ENCODE data around the gene RNF224. TPM values are rescaled to one million over a fixed set of nuclear protein-coding genes. Genes with fewer than 3 reads are reported as not detected.
"Not testable (repeated sequence)": the region's sequence is repeated elsewhere in the genome, so short reads cannot be mapped to it uniquely, and the experiment has no call there.

The RNF224 gene
- total and polyA plus RNA-seq, 4 experiments from 2014 or later = not detected

DNA sequence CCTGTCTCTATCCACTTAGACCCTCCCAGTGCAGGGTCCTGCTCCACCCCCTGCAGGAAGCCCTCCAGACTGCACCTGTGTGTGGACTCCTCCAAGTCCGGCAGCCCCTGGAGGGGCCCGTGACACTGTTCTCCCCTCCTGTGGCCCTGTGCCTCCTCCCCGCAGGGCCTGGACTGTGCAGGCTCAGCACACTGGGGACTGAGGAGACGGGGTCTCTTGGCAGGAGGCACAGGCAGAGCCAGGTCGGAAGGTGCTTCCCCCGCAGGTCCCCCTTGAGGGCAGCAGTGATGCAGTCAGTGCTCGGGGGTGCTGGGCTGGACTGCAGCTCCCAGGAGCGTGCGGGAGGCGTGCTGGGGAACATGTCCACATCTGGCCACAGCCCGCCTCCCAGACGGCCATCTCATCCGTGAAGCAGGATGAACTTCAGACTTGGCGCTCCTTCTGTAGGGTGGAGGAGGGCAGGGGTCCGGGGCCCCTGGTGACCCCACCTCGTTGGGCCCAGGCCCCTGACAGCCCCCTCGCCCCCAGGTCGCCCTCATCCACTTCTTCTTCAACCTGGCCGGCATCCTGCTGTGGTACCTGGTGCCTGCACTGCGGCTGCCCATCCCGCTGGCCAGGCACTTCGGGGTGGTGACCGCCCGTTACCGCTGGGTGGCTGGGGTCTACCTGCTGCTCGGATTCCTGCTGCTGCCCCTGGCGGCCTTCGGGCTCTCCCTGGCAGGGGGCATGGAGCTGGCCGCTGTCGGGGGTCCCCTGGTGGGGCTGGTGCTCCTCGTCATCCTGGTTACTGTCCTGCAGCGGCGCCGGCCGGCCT, 8.3 kb downstream of the RNF224 start:
- Histone ChIP-seq H3K27me3 (ENCODE audit: insufficient read depth, low read length) (no peaks in the 10 kb centered on the region), H3K4me3 (ENCODE audit: low read length in 2 of 2) (no peak overlapping the region), H3K27ac (ENCODE audit: low read depth, low read length) (no peak overlapping the region), H3K9me3 (ENCODE audit: control insufficient read depth in 1 of 2, low read length in 2 of 2) (no peaks in the 10 kb centered on the region), H3K36me3 (ENCODE audit: insufficient read depth, low read length) (no peaks in the 10 kb centered on the region), H3K4me1 (ENCODE audit: insufficient read depth, low read length) (peaks cover 25% of the 10 kb centered on the region)
- no peak for DNase-seq
- Mint-ChIP-seq H3K36me3 (peaks cover 0 to 1% of the 10 kb centered on the region in 2 donors), H3K4me1 (peaks cover 0 to 19% (median 4%) of the 10 kb centered on the region in 4 donors), H3K9me3 (no peaks in the 10 kb centered on the region), H3K27me3 (peaks cover 0 to 7% of the 10 kb centered on the region in 2 donors), H3K4me3 (no peak overlapping the region), H3K27ac (no peak overlapping the region)
- CTCF ChIA-PET (ENCODE audit: partially characterized antibody) = interaction anchor here (0.8 to 2.7 kb wide), 14 partner anchors 12 to 458 kb away, joined by 3 to 15 read pairs (median 6); partner anchors contain the start of genes ANAPC2, RNF208 and SSNA1
- intact Hi-C loops (cut with micrococcal nuclease) = loop anchor here (1.0 kb wide), 3 partner anchors 12 to 117 kb away; no protein-coding TSS in a partner anchor
- POLR2A ChIA-PET (ENCODE audit: partially characterized antibody) = interaction anchor here (0.6 to 10.3 kb wide), 7 partner anchors 12 to 285 kb away, joined by 3 to 260 read pairs (median 7); partner anchors contain the start of genes ANAPC2, CYSRT1, MAN1B1 and NELFB

DNA sequence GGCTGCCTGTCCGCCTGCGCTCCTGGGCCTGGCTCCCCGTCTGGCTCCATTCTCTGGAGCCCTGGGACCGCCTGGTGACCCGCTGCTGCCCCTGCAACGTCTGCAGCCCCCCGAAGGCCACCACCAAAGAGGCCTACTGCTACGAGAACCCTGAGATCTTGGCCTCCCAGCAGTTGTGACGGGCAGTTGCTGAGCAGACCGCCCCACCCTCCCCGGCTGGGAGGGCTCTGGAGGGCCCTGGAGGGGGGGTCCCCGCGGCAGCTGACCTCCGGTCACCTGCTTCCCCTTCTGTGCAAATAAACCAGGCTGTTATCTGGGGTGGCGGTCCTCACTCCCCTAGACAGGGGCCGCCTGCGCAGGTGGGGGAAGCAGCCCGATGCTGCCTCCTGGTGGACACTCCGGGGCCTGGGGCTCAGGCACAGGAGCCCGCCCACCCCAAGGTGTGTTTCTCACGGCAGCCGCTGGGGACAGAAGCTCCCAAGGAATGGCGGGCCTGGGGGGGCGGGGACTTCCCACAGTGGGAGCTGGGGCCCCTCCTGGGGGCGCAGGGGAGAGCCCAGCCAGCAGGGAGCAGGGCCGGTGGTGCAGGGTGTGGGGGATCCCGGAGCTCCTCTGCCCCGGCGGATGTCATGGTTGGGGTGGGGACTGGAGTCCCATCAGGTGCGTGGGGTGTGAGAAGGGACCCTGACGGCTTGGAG, 9.1 kb downstream of the RNF224 start:
- H3K4me1 ChIP-seq (ENCODE audit: insufficient read depth, low read length) = peaks cover 25% of the 10 kb centered on the region
- H3K27ac ChIP-seq (ENCODE audit: low read depth, low read length) = no peak overlapping the region
- no peaks in the 10 kb centered on the region for H3K27me3 ChIP-seq (ENCODE audit: insufficient read depth, low read length)
- Mint-ChIP-seq H3K27ac (peak overlapping the region in 1 of 7 donors; percentile 40), H3K4me3 (no peak overlapping the region), H3K4me1 (peaks cover 0 to 19% (median 8%) of the 10 kb centered on the region in 4 donors), H3K27me3 (peaks cover 2 to 7% of the 10 kb centered on the region in 2 donors), H3K9me3 (peaks cover 0 to 5% (median 0%) of the 10 kb centered on the region in 8 donors), H3K36me3 (peaks cover 0 to 6% of the 10 kb centered on the region in 2 donors)
- H3K9me3 ChIP-seq (ENCODE audit: control insufficient read depth in 1 of 2, low read length in 2 of 2) = no peaks in the 10 kb centered on the region
- ChIA-PET CTCF (ENCODE audit: partially characterized antibody) (interaction anchor here (0.7 to 2.7 kb wide), 29 partner anchors 9 to 189 kb away, joined by 3 to 15 read pairs (median 5); partner anchors contain the start of genes ANAPC2, DPP7, MAN1B1 and NELFB), POLR2A (ENCODE audit: partially characterized antibody) (interaction anchor here (0.6 to 10.3 kb wide), 10 partner anchors 12 to 285 kb away, joined by 3 to 260 read pairs (median 5); partner anchors contain the start of genes ANAPC2, CYSRT1, DPP7 and MAN1B1)
- peak; percentile 84 to 87 (median 86) for DNase-seq
- intact Hi-C loops (cut with micrococcal nuclease) = loop anchor here (1.0 kb wide), 3 partner anchors 13 to 118 kb away; no protein-coding TSS in a partner anchor
- H3K4me3 ChIP-seq (ENCODE audit: low read length in 2 of 2) = no peak overlapping the region
- no peaks in the 10 kb centered on the region for H3K36me3 ChIP-seq (ENCODE audit: insufficient read depth, low read length)

DNA sequence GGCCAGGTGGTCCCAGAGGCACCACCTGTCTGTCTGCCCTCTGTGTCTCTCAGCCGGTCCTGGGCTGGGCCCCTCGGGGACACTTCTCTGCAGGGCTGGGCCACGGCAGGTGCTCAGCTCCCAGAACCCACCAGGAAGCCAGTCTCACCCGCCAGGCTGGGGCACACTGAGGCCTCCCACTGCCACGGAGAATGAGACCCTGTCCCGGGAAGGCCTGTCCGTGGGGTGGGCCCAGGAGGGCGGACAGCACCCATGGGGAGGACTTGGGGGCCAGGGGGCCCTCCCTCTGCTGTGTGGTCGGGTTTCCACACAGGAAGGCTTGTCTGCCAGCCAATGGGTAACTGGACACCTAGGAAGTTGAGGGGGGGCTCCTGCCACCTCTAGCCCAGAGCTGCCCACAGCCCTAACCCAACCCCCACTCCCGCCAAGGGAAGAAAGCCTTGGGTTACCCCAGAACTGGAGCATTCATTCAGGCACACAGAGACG, 9.7 kb downstream of the RNF224 start:
- Histone ChIP-seq H3K4me3 (ENCODE audit: low read length in 2 of 2) (no peak overlapping the region), H3K27me3 (ENCODE audit: insufficient read depth, low read length) (no peaks in the 10 kb centered on the region), H3K9me3 (ENCODE audit: control insufficient read depth in 1 of 2, low read length in 2 of 2) (no peaks in the 10 kb centered on the region), H3K27ac (ENCODE audit: low read depth, low read length) (no peak overlapping the region), H3K36me3 (ENCODE audit: insufficient read depth, low read length) (peaks cover under 1% of the 10 kb centered on the region), H3K4me1 (ENCODE audit: insufficient read depth, low read length) (peaks cover 28% of the 10 kb centered on the region)
- Mint-ChIP-seq H3K4me1 (peaks cover 0 to 19% (median 8%) of the 10 kb centered on the region in 4 donors), H3K27me3 (peaks cover 2 to 7% of the 10 kb centered on the region in 2 donors), H3K9me3 (peaks cover 0 to 5% (median 0%) of the 10 kb centered on the region in 8 donors), H3K4me3 (no peak overlapping the region), H3K36me3 (peaks cover 0 to 6% of the 10 kb centered on the region in 2 donors), H3K27ac (no peak overlapping the region)
- ChIA-PET CTCF (ENCODE audit: partially characterized antibody) (interaction anchor here (0.7 to 2.7 kb wide), 29 partner anchors 8 to 190 kb away, joined by 3 to 15 read pairs (median 5); partner anchors contain the start of genes ANAPC2, DPP7, MAN1B1 and NELFB), POLR2A (ENCODE audit: partially characterized antibody) (interaction anchor here (0.9 to 10.3 kb wide), 9 partner anchors 10 to 190 kb away, joined by 3 to 260 read pairs (median 5); partner anchors contain the start of genes ANAPC2, CYSRT1, DPP7 and MAN1B1)
- intact Hi-C loops (cut with micrococcal nuclease) = loop anchor here (1.0 kb wide), 3 partner anchors 14 to 119 kb away; no protein-coding TSS in a partner anchor
- no peak for DNase-seq

DNA sequence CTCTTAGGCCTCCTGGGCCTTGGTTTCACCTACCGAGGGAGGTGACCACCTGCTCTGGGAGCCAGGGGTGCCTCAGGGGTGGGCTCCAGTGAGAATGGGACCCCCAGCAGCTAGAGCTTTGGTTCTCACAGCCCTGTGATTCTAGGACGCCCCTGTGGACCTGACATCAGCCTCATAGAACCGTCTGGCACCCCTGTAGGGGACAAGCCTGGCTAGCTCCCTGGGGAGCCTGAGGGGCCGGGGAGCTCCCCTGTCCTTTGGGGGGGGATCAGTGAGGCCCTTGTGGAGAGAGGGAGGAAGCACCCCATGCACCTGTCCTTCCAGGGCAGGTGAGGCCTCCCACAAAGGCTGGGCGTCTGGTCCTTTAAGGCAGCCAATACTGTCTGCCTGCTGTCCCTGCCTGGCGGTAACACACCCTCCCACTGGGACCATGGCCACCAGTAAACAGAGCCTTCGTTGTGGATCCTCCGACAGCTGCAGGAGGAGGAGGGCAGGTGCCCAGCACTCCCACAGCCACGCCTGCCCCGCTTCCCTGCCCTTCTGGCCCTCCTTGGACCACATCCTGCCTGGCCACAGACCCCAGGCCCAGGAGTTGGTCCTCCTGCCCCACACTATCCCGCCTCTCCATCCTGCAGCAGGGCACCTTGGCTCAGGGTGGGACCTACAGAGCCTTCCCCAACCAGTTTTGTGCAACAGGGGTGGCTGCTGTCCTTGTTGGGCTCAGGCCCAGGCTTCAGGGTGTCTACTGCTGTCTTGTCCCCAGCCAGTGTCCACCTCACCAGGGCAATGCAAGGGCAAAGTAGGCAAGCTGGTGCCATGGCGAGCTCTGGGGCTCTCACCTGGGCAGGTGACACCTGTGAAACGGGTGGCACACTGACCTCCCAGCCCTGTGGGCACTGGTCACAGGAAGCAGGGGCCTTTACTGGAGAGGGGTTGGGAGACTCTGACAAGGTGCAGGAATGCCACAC, 10.7 kb downstream of the RNF224 start:
- Histone ChIP-seq H3K4me1 (ENCODE audit: insufficient read depth, low read length) (peaks cover 38% of the 10 kb centered on the region), H3K36me3 (ENCODE audit: insufficient read depth, low read length) (peaks cover 11% of the 10 kb centered on the region), H3K4me3 (ENCODE audit: low read length in 2 of 2) (no peak overlapping the region), H3K9me3 (ENCODE audit: control insufficient read depth in 1 of 2, low read length in 2 of 2) (no peaks in the 10 kb centered on the region), H3K27ac (ENCODE audit: low read depth, low read length) (no peak overlapping the region), H3K27me3 (ENCODE audit: insufficient read depth, low read length) (no peaks in the 10 kb centered on the region)
- DNase-seq = no peak
- Mint-ChIP-seq H3K4me1 (peaks cover 6 to 29% (median 18%) of the 10 kb centered on the region in 4 donors), H3K4me3 (peak overlapping the region in 1 of 8 donors; percentile 35), H3K27ac (peak overlapping the region in 1 of 7 donors; percentile 59), H3K36me3 (peaks cover 7 to 12% of the 10 kb centered on the region in 2 donors), H3K27me3 (peaks cover 2 to 7% of the 10 kb centered on the region in 2 donors), H3K9me3 (peaks cover 0 to 7% (median 0%) of the 10 kb centered on the region in 8 donors)
- ChIA-PET CTCF (ENCODE audit: partially characterized antibody) (interaction anchor here (0.8 to 2.7 kb wide), 14 partner anchors 9 to 171 kb away, joined by 3 to 15 read pairs (median 8); partner anchors contain the start of genes ANAPC2, NELFB, RNF208 and SSNA1), POLR2A (ENCODE audit: partially characterized antibody) (interaction anchor here (0.8 to 10.3 kb wide), 6 partner anchors 11 to 151 kb away, joined by 3 to 260 read pairs (median 6); partner anchors contain the start of genes CYSRT1, MAN1B1, NELFB and RNF208)
- intact Hi-C loops (cut with micrococcal nuclease) = no loop called here

DNA sequence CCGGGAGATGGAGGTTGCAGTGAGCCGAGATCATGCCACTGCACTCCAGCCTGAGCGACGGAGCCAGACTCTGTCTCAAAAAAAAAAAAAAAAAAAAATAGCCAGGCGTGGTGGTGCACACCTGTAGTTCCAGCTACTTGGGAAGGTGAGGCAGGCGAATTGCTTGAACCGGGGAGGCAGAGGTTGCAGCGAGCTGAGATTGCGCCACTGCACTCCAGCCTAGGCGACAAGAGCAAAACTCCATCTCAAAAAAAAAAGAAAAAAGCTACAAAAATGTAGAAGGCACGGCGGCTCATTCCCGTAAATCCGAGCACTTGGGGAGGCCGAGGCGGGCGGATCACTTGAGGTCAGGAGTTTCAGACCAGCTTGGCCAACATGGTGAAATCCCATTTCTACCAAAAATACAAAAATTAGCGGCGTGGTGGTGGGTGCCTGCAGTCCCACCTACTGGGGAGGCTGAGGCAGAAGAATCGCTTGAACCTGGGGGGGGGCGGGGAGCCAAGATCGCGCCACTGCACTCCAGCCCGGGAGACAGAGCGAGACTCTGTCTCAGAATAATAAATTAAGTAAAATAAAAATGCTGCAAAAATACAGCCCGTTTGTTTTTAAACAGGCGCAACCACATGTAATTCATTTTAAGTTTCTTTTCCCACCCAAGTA, 12.4 kb downstream of the RNF224 start:
- POLR2A ChIA-PET (ENCODE audit: partially characterized antibody) = interaction anchor here (0.8 to 10.3 kb wide), 31 partner anchors 13 to 876 kb away, joined by 3 to 260 read pairs (median 8); partner anchors contain the start of genes CLIC3, CYSRT1, DNLZ and DPP7
- not testable (repeated sequence) for H3K9me3 ChIP-seq (ENCODE audit: control insufficient read depth in 1 of 2, low read length in 2 of 2); H3K27me3 Mint-ChIP-seq; H3K9me3 Mint-ChIP-seq; DNase-seq; H3K27me3 ChIP-seq (ENCODE audit: insufficient read depth, low read length)
- Mint-ChIP-seq H3K27ac (peak overlapping the region in 6 of 7 donors; percentile 35 to 89 (median 68)), H3K4me1 (peaks cover 6 to 43% (median 25%) of the 10 kb centered on the region in 4 donors), H3K36me3 (peaks cover 10 to 12% of the 10 kb centered on the region in 2 donors), H3K4me3 (peak overlapping the region; percentile 54 to 85 (median 74))
- peak overlapping the region; percentile 75 for H3K27ac ChIP-seq (ENCODE audit: low read depth, low read length)
- CTCF ChIA-PET (ENCODE audit: partially characterized antibody) = interaction anchor here (0.7 to 2.1 kb wide), 5 partner anchors 16 to 153 kb away, joined by 3 to 9 read pairs (median 6); partner anchors contain the start of gene MAN1B1
- H3K36me3 ChIP-seq (ENCODE audit: insufficient read depth, low read length) = peaks cover 18% of the 10 kb centered on the region
- H3K4me1 ChIP-seq (ENCODE audit: insufficient read depth, low read length) = peaks cover 42% of the 10 kb centered on the region
- H3K4me3 ChIP-seq (ENCODE audit: low read length in 2 of 2) = peak overlapping the region in 1 of 2 donors; percentile 57
- intact Hi-C loops (cut with micrococcal nuclease) = loop anchor here (2.0 to 5.0 kb wide), 2 partner anchors 313 to 368 kb away; partner anchors contain the start of gene ARRDC1

All from CD4-positive, alpha-beta memory T cell (primary cell).